GM18517 (cell line): ENCODE data around the gene ZDHHC11.
"Not testable (repeated sequence)": the region's sequence is repeated elsewhere in the genome, so short reads cannot be mapped to it uniquely, and the experiment has no call there.

Experiments
- ATAC-seq: cut with Tn5 transposase; IDR thresholded peaks from one replicate; pipeline ENCODE4 v1.9.1; 2021; ENCODE audit warnings: mild to moderate bottlenecking, moderate library complexity; ENCODE audit not compliant: unreplicated experiment

Gene ZDHHC11

DNA sequence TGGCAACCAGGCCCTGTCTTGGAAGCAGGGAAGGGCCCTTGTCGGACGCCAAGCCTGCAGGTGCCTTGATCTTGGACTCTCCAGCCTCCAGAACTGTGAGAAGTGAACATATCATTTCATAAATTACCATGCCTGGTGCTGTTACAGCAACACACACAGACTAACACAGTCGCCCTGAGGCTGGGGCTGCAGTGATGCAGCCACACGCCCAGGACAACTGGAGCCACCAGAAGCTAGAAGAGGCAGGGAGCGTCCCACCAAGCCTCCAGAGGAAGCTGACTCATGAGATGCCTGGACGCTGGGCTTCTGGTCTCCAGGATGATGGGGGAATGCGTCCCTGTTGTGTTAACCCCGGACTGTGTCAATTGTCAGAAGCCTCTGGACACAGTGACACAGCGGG is 71.8 kb downstream of the ZDHHC11 start:
- not testable (repeated sequence) for ATAC-seq

DNA sequence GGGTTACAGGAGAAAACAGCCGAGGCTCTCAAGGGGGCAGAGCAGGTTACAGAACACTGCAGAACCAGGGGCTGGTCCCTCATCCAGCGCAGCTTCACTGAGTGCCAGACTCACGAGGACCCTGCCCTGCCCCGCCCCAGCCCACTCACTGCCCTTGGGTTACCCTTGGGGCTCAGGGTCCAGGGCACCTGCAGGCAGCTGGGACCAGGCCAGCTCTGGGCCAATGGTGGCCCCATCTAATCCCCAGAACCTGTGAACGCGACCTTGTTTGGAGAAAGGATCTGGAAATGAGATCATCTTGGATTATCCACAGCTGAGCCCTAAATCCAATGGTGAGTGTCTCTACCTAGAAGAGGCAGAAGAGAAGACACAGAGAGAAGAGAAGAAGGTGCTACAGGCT is 72.4 kb downstream of the ZDHHC11 start:
- not testable (repeated sequence) for ATAC-seq

DNA sequence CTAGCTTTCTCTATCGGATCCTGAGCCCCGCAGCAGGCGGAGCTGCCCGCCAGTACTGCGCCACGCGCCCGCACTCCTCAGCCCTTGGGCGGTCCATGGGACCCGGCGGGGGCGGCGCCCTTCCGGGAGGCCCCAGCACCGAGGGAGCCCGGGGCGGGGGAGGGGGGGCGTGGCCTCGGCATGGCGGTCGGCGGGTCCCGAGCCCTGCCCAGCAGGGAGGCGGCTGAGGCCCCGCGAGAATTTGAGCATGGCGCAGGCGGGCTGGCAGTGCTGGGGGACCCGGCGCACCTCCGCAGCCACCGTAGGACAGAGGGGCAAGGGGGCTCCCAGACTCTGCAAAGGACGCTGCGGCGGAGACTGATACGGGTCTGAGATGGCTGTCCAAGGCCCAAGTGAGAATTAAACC is 73.0 kb downstream of the ZDHHC11 start:
- ATAC-seq = no peak

DNA sequence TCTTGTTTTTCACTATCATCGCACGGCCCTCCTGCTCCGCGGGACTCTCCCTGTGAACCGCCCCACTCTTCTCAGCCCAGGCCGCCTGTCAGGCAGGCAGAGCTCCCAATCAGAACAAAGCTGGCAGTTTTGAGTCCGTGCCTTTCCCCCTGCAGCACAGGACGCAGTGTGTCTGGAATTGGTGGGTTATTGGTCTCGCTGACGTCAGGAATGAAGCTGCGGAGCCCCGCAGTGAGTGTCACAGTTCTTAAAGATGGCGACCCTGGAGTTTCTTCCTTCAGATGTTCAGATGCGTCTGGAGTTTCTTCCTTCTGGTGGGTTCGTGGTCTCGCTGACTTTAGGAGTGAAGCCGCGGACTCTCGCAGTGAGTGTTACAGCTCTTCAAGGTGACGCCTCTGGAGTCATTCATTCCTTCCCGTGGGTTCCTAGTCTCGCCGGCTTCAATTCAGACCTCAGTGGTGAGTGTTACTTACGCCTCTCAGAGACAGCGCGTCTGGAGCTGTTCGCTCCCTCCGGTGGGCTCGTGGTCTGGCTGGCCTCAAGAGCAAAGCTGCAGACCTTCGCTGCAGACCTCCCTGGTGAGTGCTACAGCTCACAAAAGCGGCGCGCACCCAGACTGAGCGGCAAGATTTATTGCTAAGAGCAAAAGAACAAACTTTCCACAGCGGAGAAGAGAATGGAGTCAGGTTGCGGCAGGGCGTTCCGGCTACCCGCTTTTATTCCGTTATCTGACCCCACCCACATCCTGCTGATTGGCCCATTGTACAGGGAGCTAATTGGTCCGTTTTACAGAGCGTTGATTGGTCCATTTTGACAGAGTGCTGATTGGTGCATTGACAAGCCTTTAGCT is 73.7 kb downstream of the ZDHHC11 start:
- no peak for ATAC-seq

DNA sequence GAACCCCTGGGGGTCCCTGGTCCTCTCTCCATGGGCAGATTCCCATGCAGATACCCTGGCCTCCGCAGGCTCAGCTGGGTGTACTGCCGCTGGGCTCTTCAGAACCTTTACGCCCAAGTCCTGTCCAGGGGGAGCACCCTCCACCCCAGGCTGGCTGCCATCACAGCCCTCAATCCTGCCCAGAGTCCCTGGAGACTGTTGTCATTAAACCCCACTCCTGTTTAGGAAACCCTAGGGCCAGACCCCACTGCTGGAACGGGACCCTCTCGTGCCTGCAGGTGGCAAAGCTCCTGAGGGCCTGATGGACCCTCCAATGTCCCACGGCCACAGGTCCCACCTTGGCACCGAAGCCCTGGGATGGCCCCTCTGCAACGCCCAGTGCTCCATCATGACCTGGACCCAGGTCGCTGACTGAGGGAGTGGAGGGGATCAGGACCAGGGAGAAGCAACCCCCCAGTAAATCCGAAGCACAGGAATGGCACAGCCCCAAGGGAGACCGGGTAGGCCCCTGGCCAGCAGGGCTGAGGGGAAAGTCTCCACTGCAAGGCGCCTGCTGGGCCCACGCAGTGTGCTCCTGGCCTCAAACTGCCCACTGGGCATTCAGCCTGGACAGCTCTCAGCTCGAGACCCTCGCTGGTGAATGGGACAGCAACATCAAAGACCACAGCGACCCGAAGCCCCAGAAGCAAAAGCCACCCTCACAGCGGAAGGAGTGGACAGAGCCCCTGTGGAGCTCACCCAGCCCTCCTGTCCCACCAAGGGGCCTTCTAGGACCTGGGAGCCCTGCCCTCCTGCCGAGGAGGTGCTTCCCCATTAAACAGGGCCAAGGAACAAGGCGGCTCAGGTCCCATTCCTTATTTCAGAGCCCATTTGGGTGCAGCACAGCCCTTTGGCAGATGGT is 74.6 kb downstream of the ZDHHC11 start:
- no peak for ATAC-seq

DNA sequence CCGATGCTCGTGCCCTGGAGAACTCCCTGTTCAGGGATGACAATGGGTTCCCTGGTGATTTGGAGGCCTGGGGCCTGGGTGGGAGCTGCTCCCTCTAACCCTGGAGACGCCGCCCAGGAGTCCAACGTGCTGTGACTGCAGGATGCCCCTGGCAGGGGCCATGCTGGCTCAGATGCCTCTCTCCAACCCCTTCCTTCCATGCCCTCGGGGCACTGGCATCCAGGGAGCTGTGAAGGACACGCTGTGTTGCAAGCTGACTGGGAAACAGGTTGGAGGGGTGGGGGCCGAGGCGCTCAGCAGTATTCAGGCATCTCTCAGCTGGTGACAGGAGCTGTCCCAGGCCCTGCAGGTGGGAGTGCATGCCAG is 75.2 kb downstream of the ZDHHC11 start:
- not testable (repeated sequence) for ATAC-seq

DNA sequence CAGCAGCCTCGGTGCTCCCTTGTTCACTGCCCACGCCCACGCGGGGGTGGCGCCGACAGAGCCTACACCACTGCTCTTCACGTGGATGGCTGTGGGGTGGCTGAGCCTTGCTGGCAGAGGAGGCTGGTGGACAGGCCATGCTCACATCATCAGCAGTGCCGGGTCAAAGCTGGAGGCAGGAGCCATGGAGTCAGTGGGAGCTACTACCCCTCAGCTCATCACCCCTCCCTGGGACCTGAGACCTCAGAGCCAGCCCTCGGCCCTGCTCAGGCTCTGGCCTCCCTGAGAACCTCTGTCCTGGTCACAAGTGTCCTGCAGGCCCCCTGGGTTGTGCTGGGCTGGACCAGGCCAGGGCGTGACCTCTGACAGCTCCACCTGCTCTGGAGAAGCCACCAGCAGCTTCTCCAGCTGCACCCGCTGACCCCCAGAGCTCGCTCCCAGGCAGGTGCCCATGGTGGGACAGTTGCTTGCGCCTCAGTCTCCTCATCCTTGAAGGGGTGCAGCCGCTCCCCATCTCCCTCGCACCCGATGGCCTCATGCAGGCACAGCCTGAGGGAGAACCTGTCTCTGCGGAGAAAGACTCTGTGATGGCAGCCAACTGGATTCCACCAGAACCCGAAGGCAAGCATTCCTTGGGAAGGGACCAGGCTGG is 75.8 kb downstream of the ZDHHC11 start:
- ATAC-seq = not testable (repeated sequence)

DNA sequence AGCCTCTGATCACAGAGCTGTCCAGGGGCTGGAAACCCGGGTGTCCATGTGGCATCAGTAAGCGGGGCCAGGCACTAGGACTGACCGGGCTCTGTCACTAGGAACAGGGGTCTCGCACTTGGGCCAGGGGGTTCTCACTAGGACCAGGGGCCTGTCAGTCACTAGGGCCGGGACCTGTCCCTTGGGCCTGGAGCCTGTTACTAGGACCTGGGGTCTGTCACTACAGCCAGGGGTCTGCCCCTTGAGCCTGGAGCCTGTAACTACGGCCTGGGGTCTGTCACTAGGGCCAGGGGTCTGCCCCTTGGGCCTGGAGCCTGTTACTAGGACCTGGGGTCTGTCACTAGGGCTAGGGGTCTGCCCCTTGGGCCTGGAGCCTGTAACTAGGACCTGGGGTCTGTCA is 76.5 kb downstream of the ZDHHC11 start:
- not testable (repeated sequence) for ATAC-seq

DNA sequence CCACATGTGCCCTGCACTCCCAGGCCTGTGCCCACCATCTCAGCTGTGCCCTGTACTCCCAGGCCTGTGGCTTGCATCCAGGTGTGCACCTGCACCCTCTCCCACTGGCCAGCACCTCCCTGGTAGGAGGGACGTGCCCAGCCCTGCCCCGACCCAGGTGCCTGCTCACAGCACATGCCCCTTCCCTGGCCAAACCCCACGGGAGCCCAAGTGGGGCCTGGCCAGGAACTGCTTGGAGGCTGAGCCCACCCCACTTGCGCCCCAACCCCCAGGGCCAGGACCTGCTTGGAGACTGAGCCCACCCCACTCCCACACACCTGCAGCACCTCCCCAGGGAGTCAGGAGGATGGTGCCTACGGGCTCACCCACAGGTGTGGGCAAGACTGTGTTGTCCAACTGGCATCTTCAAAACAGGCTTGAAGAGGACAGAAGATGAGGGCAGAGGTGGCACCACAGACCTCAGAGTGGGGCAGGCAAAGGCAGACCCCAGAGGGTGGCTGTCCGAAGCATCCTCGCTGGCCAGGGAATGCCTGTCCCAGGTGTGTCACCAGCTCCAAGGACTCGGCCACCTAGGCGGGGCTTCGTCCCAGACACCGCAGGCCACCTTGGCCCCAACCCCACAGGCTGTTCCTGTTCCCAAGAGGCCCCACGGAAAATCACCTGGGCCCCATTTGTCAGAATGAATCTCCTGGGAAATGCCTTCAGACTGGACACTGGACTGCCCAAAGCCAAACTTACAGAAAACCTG is 77.1 kb downstream of the ZDHHC11 start:
- no peak for ATAC-seq

DNA sequence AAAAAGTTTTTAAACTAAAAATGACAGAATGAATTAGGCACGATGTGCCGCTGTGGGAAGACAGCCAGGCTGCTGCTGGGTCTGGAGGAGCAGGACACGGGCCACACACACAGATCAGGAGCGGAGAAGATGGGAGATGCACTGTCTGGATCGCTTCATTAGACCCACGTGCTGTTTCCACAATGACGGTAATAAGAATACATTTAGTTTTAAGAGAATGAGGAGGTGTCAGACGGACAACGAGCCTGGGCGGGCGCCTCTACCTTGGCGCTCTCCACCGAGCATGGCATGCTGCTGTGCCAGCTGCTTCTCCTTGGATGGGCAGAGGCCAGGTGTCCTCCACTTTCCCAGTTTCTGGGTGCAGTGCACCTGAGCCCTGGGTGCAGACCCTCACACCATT is 77.9 kb downstream of the ZDHHC11 start:
- ATAC-seq = not testable (repeated sequence)

DNA sequence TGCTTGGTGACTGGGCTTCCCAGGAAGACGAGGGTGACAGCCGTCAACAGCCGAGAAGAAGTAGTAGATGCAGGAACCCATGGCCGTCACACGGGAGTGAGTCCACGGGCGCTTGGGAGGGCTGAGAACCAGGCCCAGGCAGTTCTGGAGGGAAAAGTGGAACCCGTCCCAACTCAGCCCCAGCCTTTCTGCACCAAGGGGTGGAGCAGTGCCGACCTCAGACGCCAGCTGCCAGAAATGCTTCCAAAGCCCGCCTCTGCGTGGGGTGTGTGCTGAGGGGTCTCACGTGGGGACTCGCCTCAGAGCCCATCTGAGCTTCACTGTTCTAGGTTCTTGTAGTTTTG is 78.3 kb downstream of the ZDHHC11 start:
- not testable (repeated sequence) for ATAC-seq

DNA sequence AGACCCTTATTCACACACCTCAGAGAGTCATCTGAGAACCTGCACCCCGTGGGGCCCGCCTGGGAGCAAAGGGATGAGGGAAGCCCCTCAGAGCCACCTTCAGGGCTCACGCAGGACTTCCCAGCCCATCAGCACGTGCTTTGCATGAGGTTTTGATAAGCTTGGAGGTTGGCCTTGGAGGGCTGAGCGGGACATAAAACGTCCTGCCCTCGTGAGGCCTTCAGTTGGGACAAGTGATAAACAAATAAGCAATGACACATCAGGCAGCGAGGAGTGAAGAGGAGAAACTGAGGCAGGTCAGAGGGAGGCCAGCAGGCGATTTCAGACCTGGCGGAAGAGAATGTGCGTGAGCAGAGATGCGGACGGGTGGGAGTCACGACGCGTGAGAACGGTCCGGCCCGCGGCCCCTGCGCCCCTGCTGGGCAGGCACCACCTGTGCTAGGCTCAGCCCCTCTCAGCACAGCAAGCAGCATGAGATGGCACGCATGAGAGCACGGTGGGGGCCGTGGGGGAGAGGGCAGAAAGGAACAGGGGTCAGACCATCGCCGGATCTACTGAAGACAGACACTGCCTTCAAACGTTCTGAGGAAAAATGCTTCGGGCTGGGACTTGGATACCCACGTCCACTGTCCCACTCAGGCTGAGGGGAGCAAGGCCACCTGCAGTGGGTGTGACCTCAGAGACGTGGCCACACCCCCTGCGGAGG is 78.8 kb downstream of the ZDHHC11 start:
- not testable (repeated sequence) for ATAC-seq

DNA sequence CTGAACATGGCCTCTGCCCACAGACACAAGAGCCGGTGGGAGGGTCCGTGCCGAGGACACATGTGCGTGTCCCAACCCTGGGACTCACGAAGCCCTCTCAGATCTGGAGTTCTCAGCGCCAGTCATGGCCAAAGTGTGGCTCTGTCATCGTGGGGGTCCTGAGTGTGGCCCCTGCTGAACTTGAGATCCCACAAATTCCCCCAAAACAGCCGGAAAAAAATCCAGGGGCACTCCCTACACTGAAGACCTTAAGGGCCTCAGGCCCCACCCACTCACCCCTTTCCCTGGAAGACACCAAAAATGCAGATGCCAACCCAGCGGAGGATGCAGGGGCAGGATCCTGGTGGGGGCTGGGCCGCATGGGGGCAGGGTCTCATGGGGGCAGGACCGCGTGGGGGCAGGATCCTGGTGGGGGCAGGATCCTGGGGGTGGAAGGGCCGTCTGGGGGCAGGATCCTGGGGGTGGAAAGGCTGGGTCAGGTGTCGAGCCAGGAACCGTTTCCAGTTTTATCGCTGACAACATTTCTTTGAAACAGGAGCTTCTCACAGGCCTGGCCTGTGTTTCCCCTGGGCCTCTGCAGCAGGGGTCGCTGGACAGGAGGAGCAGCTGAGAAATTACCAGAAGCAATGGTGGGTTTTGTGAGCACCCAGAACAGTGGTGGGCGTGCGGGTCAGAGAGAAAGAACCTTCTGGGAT is 79.6 kb downstream of the ZDHHC11 start:
- ATAC-seq = not testable (repeated sequence)

DNA sequence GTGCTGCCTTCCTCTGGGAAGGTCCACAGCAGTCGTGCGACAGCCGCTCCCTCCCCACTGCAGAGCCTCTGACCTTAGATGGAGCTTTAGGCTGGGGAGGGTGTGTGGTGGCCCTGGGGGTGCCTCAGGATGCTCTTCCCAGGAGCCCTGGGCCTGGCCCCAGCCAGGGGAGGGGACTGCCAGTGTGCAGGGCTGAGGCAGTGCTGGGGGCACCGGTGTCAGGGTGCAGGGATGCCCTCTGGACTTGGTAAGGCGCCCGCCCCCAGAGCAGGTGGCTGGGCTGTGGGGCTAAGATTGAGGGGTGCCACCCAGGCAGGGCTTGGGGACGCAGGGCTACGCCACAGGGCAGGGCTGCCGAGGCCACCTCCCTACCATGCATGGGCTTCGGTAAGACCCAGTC is 80.2 kb downstream of the ZDHHC11 start:
- not testable (repeated sequence) for ATAC-seq

DNA sequence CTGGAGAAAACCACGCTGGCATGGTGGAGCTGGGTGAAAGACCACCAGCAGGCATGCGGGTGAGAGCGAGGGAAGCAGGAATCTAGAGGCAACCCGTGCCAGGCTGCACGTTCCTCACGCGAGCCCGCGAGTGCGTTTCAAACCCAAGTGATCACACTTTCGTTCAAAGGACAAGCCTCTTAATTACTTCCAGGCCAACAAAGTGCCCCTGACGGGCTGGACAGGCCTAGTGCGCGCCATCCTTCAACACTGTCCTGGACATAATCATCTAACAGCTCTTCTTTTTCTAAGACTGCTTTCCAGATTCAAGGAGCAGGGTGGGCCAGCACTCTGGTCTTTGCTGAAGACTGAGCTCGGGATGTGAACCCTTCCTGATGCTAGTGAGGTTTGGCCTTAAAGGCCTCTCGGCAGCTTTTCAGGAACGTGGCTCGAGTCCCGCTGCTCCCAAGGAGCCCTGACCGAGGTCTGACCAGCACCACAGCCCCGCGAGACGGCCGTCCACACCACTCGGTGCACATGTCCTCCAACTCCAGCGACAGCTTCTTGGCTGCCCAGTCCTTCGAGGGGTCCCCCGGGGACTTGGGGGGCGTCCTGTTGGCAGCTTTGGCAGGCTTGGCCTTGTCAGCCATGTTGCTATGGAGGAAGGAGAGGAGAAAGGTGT is 81.2 kb downstream of the ZDHHC11 start:
- ATAC-seq = not testable (repeated sequence)

DNA sequence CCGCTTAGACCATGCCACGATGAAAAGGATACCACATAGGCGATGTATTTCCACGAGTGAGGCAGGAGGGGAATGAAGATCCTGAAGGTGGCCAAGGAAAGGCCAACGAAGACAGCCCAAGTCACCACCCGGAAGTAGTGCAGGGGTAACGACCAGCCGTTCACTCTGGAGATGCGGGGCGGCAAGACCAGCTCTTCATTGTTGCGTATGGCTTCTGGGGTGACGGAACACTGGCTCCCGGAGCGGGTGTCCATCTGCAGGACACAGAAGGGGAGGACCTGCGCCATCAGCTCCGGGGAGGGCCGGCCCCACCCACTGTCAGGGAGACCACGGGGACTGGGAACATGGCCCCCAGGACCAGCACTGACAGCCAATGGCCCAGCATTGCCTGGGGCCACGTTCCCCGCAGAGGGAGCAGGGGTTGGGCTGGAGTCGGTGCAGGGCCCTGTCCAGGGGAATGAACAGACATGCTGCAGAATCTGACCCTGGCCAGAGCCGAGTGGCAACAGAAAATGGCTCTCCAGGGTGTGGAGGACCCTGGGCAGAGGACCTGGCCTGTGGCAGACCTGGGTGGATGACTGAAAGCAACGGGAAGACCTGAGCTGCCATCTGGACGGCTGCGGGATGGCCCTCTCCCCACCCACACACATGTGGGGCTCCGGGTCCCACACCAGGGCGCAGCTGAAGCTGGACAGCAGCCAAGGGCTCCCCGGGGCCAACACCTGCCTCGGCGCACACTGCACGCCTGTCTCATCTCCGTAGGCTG is 83.9 kb downstream of the ZDHHC11 start:
- no peak for ATAC-seq

DNA sequence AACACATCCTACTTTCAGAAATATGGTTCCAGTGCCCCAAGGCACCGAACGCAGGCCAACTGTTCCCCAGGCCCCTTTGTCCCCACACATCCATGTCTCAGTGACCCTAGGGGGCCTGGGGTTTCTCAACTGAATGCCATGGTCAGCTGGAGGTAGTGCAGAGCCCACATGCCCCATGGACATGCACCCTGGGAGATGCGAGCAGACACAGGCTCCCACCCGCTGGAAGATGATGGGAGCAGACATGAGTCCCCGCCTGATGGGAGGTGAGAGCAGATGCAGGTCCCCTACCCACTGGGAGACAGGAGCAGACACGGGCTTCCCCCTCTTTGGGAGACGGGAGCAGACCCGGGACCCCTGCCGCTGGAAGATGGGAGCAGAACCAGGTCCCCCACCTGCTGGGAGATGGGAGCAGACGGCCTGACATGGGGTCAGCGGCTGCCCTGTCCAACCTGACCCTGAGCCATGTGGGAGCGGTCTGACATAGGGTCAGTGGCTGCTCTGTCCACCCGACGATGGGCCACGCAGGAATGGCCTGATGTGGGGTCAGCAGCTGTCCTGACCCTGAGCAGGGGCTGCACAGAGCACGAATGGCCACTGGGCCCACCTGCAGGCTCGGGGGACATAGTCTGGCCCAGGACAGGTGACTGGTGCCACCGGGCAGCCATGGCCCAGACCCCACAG is 84.7 kb downstream of the ZDHHC11 start:
- no peak for ATAC-seq
